K562 (cell line): Measurements from ENCODE around the gene SLC25A10. TPM values are rescaled to one million over a fixed set of nuclear protein-coding genes. Genes with fewer than 3 reads are reported as not detected.

ENCODE experiments used
- BCOR ChIP-seq: fragments of 450-650 bp; IDR thresholded peaks from 2 replicates; pipeline ENCODE4 v1.6.1; 2016
- HDAC6 ChIP-seq: IDR thresholded peaks from 2 replicates; pipeline ENCODE4 v1.6.1; 2012; ENCODE audit warnings: low read depth, mild to moderate bottlenecking, control low read depth, inconsistent platforms, low read length, moderate library complexity
- NCOR1 ChIP-seq: fragments of 450-650 bp; IDR thresholded peaks from 2 replicates; pipeline ENCODE4 v1.6.1; 2016; ENCODE audit warnings: mild to moderate bottlenecking, moderate library complexity
- POLR2H ChIP-seq: IDR thresholded peaks from 2 replicates; pipeline ENCODE4 v1.6.1; 2016; ENCODE audit warnings: missing genetic modification characterization, low read depth, mild to moderate bottlenecking, control low read depth, missing compliant biosample characterization, moderate library complexity
- RCOR1 ChIP-seq, 2 experiments: IDR thresholded peaks; 2 replicates each; pipeline ENCODE4 v1.6.1; 2012; ENCODE audit warnings: low read depth in 2 of 2, low read length in 2 of 2, borderline replicate concordance in 1 of 2, improper control_type of control experiment in 1 of 2
- SMAD4 ChIP-seq: fragments of 250-450 bp; sonication (Bioruptor Pico); conservative IDR thresholded peaks from 2 replicates; pipeline ENCODE4 v1.8.0; 2021; ENCODE audit warnings: inconsistent platforms, mild to moderate bottlenecking, moderate library complexity
- SRSF1 ChIP-seq: fragments of 200-400 bp; formaldehyde crosslinking; IDR thresholded peaks from 2 replicates; pipeline ENCODE4 v1.6.1; 2017; ENCODE audit warnings: mild to moderate bottlenecking, low read depth, low read length, moderate library complexity
- TBP ChIP-seq: optimal IDR thresholded peaks from 2 replicates; pipeline ENCODE3; 2011; ENCODE audit warnings: low read depth, low read length, improper control_type of control experiment
- TCF3 ChIP-seq: sonication (generic); formaldehyde crosslinking; IDR thresholded peaks from 2 replicates; pipeline ENCODE4 v1.4.0; 2020; ENCODE audit warnings: mild to moderate bottlenecking, missing genetic modification reagents
- TFAP4 ChIP-seq: sonication (generic); formaldehyde crosslinking; IDR thresholded peaks from 2 replicates; pipeline ENCODE4 v1.8.0; 2022; ENCODE audit warnings: missing genetic modification reagents, mild to moderate bottlenecking, moderate library complexity, borderline replicate concordance
- THAP7 ChIP-seq: fragments of 250-450 bp; sonication (Bioruptor Pico); IDR thresholded peaks from 2 replicates; pipeline ENCODE4 v1.5.0; 2021
- TOE1 ChIP-seq, 2 experiments: fragments of 450-650 bp in 1 of 2; sonication (generic) in 1 of 2; formaldehyde crosslinking in 1 of 2; IDR thresholded peaks; 2 replicates each; pipeline versions ENCODE4 v1.7.1 to v1.8.0; 2016 to 2022; ENCODE audit warnings: borderline replicate concordance in 2 of 2, mild to moderate bottlenecking in 2 of 2, antibody characterized with exemption in 1 of 2, inconsistent platforms in 1 of 2, low read depth in 1 of 2, missing genetic modification reagents in 1 of 2, moderate library complexity in 1 of 2
- ZNF197 ChIP-seq: fragments of 200-800 bp; sonication (Bioruptor generic); IDR thresholded peaks from 2 replicates; pipeline ENCODE4 v1.6.1; 2016; ENCODE audit warnings: low read depth, missing genetic modification characterization, missing compliant biosample characterization
- ZNF318 ChIP-seq, 2 experiments: fragments of 450-650 bp; IDR thresholded peaks; 2 replicates each; pipeline ENCODE4 v1.6.1; 2016; ENCODE audit warnings: mild to moderate bottlenecking in 2 of 2, borderline replicate concordance in 1 of 2, low read depth in 1 of 2, moderate library complexity in 1 of 2
- ZNF717 ChIP-seq: fragments of 250-450 bp; sonication (Bioruptor Pico); IDR thresholded peaks from 2 replicates; pipeline ENCODE4 v1.5.0; 2021
- ZNF764 ChIP-seq: fragments of 250-450 bp; sonication (Bioruptor Pico); IDR thresholded peaks from 2 replicates; pipeline ENCODE4 v1.4.0; 2020; ENCODE audit warnings: low read depth, mild to moderate bottlenecking, moderate library complexity
- polyA plus RNA-seq, 8 experiments: library from polyadenylated mRNA; depleted of rRNA in 4 of 8; stranded (reverse) in 5 of 8; unstranded in 3 of 8; fragments of >200 nt; fragmentation: Nextera tagmentation in 2 of 8; fragmentation: Illumina TruSeq in 1 of 8; extraction: Ambion mirVana in 2 of 8; extraction: Trizol in 1 of 8; gene quantifications; 2 replicates each; pipeline versions ENCODE4 v1.2.1 to v1.2.3, GENCODE V29; 2011 to 2014; ENCODE audit warnings: inconsistent platforms in 1 of 8, missing spikeins in 1 of 8
- total RNA-seq, 7 experiments: library from RNA; depleted of rRNA in 6 of 7; stranded (reverse); fragments of >200 nt in 6 of 7; fragmentation: Illumina TruSeq in 2 of 7; extraction: Trizol in 2 of 7; gene quantifications; 2 replicates each; pipeline versions ENCODE4 v1.2.1 to v1.2.3, GENCODE V29; 2011 to 2021; ENCODE audit warnings: low replicate concordance in 1 of 7

SLC25A10 gene
- total and polyA plus RNA-seq, 9 of the 15 experiments (the other 6 are each of a cell fraction or from before 2014, with no cell fraction given): 0.10 to 85.6 (median 34.3) TPM

- TF ChIP-seq POLR2H (tag): peak; percentile 40; the same call in 1 of the 2 replicates
- no peak for TF ChIP-seq BCOR
- TF ChIP-seq ZNF197 (CRISPR knock-in tag): no peak
- no peak for TF ChIP-seq SMAD4 (CRISPR knock-in tag)
- no peak for TF ChIP-seq ZNF717
- no peak for TF ChIP-seq TOE1 (IDR thresholded peaks at IDR 0.05; ENCODE audit: borderline replicate concordance)
- TF ChIP-seq TOE1 (CRISPR knock-in tag; IDR thresholded peaks at IDR 0.05; ENCODE audit: borderline replicate concordance, low read depth): no peak
- TF ChIP-seq TBP: peak; percentile 90
- TF ChIP-seq SRSF1: no peak
- TF ChIP-seq HDAC6: no peak
- TF ChIP-seq NCOR1: no peak
- TF ChIP-seq TFAP4 (CRISPR knock-in tag): peak; percentile 55; the same call in 1 of the 2 replicates
- no peak for TF ChIP-seq ZNF318 (IDR thresholded peaks at IDR 0.05; ENCODE audit: borderline replicate concordance in 1 of 2, low read depth in 1 of 2)
- 0 out of 2 replicates have a peak, but pooled peaks have one; percentile 52 for TF ChIP-seq THAP7 (CRISPR knock-in tag)
- TF ChIP-seq RCOR1 (IDR thresholded peaks at IDR 0.05; ENCODE audit: borderline replicate concordance in 1 of 2, low read depth in 2 of 2, low read length in 2 of 2): no peak
- no peak for TF ChIP-seq ZNF764
- no peak; the same call in 1 of the 2 replicates for TF ChIP-seq TCF3 (CRISPR knock-in tag)
Observed at GRCh38 chr17:81666342-81667191, 45.5 kb upstream of the SLC25A10 start, which contains the start of the genes CCDC137 and OXLD1 (continued).
